ENCODE results near the gene CARM1. TPM values are rescaled to one million over a fixed set of nuclear protein-coding genes. Genes with fewer than 3 reads are reported as not detected.

CARM1 gene
- total and polyA plus RNA-seq, 2 of the 13 experiments (the other 11 are each of a cell fraction or from before 2014, with no cell fraction given), result 27.6 to 55.8 TPM

- Histone ChIP-seq H3K4me1 (ENCODE audit: insufficient read depth, low read length) (peaks cover 24% of the 10 kb centered on the region), H3K9ac (ENCODE audit: insufficient read depth, low read depth, low read length) (peak within 1 kb of the TSS; percentile 93), H3K27me3 (ENCODE audit: control insufficient read depth in 1 of 2, insufficient read depth in 2 of 2, low read length in 2 of 2) (no peaks in the 10 kb centered on the region; a peak in 1 of 5 replicates), H3K4me3 (replicated peaks in 1 of 3; ENCODE audit: insufficient read depth in 1 of 3, low read depth in 2 of 3, low read length in 3 of 3) (peak within 1 kb of the TSS; percentile 90 to 99 (median 96)), H2AFZ (ENCODE audit: low read length) (no peak within 1 kb of the TSS), H3K36me3 (replicated peaks in 1 of 2; ENCODE audit: control insufficient read depth in 1 of 2, insufficient read depth in 2 of 2, low read length in 2 of 2) (peaks cover 3 to 11% of the 10 kb centered on the region in 2 experiments; a peak in 3 of 5 replicates), H3K4me2 (ENCODE audit: low read depth, low read length) (peak within 1 kb of the TSS; percentile 83), H3K27ac (ENCODE audit: extremely low read length, insufficient read depth, low read length) (peak within 1 kb of the TSS; percentile 83), H3K9me3 (ENCODE audit: low read length) (no peaks in the 10 kb centered on the region), H4K20me1 (ENCODE audit: insufficient read depth, low read length) (no peaks in the 10 kb centered on the region), H3K79me2 (ENCODE audit: insufficient read depth, low read length) (peaks cover 34% of the 10 kb centered on the region)
- no TSS peak for BruUV-seq (replicated peaks)
- ChIA-PET CTCF (ENCODE audit: low intra/inter-chr PET ratio, low total read pairs) (no interaction called here), POLR2A (interaction anchor here (1.3 to 1.6 kb wide), 2 partner anchors 11 kb away, joined by 3 to 6 read pairs; no protein-coding TSS in a partner anchor)
- FAIRE-seq, result peak; percentile 71
- WGBS (ENCODE audit: low lambda C conversion rate), result no CpG with 5 or more reads among the region's 96 CpGs
- peak; percentile 87 for ATAC-seq
- in situ Hi-C loops (cut with HindIII; ENCODE audit: extremely low pct_ligation_motif_present, low pct_unique_long_range_greater_than_20kb) (no loop called here), intact Hi-C loops (cut with micrococcal nuclease; ENCODE audit: unreplicated experiment) (loop anchor here (10.0 kb wide), 1 partner anchor 54 kb away; the partner anchor contains the start of gene CARM1)
- peak; percentile 99 for DNase-seq (ENCODE audit: low spot score)
- no peak; the same call in 1 of the 2 replicates for TF ChIP-seq ZNF263 (CRISPR knock-in tag; IDR thresholded peaks at IDR 0.05)
- peak; percentile 80 for TF ChIP-seq POGZ (CRISPR knock-in tag; IDR thresholded peaks at IDR 0.05)
- TF ChIP-seq LCORL (IDR thresholded peaks at IDR 0.05), result no peak
- TF ChIP-seq LCORL (CRISPR knock-in tag; IDR thresholded peaks at IDR 0.05), result no peak; the same call in 1 of the 2 replicates
- no peak for TF ChIP-seq ZNF101 (CRISPR knock-in tag; IDR thresholded peaks at IDR 0.05; ENCODE audit: borderline replicate concordance, low read depth)
- TF ChIP-seq BRF2 (CRISPR knock-in tag; IDR thresholded peaks at IDR 0.05), result peak; percentile 33; the same call in 1 of the 2 replicates
- no peak for TF ChIP-seq GTF2F1 (IDR thresholded peaks at IDR 0.05; ENCODE audit: low read length)
- 0 out of 2 replicates have a peak, but pooled peaks have one; percentile 26 for TF ChIP-seq ZFYVE20 (CRISPR knock-in tag; IDR thresholded peaks at IDR 0.05; ENCODE audit: borderline replicate concordance, low read depth)
- TF ChIP-seq POLR2G (IDR thresholded peaks at IDR 0.05; ENCODE audit: low read depth, low read length), result peak; percentile 87
- TF ChIP-seq ZNF562 (CRISPR knock-in tag; IDR thresholded peaks at IDR 0.05; ENCODE audit: borderline replicate concordance), result no peak
- no peak for TF ChIP-seq HNRNPUL1 (IDR thresholded peaks at IDR 0.05; ENCODE audit: low read depth, low read length)
- TF ChIP-seq FOSL2 (CRISPR knock-in tag; IDR thresholded peaks at IDR 0.05), result peak; percentile 56
- TF ChIP-seq SKI (IDR thresholded peaks at IDR 0.05; ENCODE audit: partially characterized antibody), result no peak
- TF ChIP-seq ZNF747 (CRISPR knock-in tag; IDR thresholded peaks at IDR 0.05; ENCODE audit: borderline replicate concordance), result peak; percentile 87
- TF ChIP-seq GLI4 (CRISPR knock-in tag; IDR thresholded peaks at IDR 0.05; ENCODE audit: borderline replicate concordance), result no peak
- TF ChIP-seq ZNF883 (CRISPR knock-in tag; IDR thresholded peaks at IDR 0.05; ENCODE audit: not compliant biosample characterization), result no peak
- TF ChIP-seq HDAC2 (CRISPR knock-in tag; IDR thresholded peaks at IDR 0.05), result peak; percentile 71; the same call in 1 of the 2 replicates
- TF ChIP-seq ZNF775 (CRISPR knock-in tag; IDR thresholded peaks at IDR 0.05; ENCODE audit: borderline replicate concordance), result no peak
- TF ChIP-seq NFKBIZ (CRISPR knock-in tag; IDR thresholded peaks at IDR 0.05), result peak; percentile 78; the same call in 1 of the 2 replicates
- no peak for TF ChIP-seq MEF2D (CRISPR knock-in tag; IDR thresholded peaks at IDR 0.05)
- TF ChIP-seq DNMT1 (CRISPR knock-in tag; IDR thresholded peaks at IDR 0.05), result no peak
- TF ChIP-seq SRSF4 (IDR thresholded peaks at IDR 0.05; ENCODE audit: low read depth, low read length, poor library complexity, severe bottlenecking), result no peak
- peak; percentile 73; the same call in 1 of the 2 replicates for TF ChIP-seq ZNF580 (CRISPR knock-in tag; IDR thresholded peaks at IDR 0.05; ENCODE audit: borderline replicate concordance, low read depth)
- TF ChIP-seq NR3C1 (CRISPR knock-in tag; IDR thresholded peaks at IDR 0.05), result no peak
- TF ChIP-seq NR2C2 (CRISPR knock-in tag; IDR thresholded peaks at IDR 0.05; ENCODE audit: borderline replicate concordance), result peak; percentile 70; the same call in 1 of the 2 replicates
Measured at GRCh38 chr19:10928563-10929401, 57.4 kb downstream of the CARM1 start, which contains the start of the genes TIMM29 and YIPF2. Gene TIMM29, plus strand, starts transcription at chr19:10928811. Its CDS starts 12 bp downstream, at chr19:10928823. Gene YIPF2, minus strand, starts transcription at chr19:10928639. Its CDS starts 229 bp downstream, at chr19:10928410.
